Progenitor cell of endocrine pancreas (in vitro differentiated cells): Measurements from ENCODE around the gene TANK. TPM values are rescaled to one million over a fixed set of nuclear protein-coding genes. Genes with fewer than 3 reads are reported as not detected.

ENCODE experiments used
- DNase-seq: peaks from one replicate; pipeline ENCODE4 v3.0.0; 2021; ENCODE audit warnings: low spot score; ENCODE audit not compliant: unreplicated experiment
- H3K27ac Mint-ChIP-seq: 2 replicates; pipeline ENCODE4 v1.8.0; 2021; ENCODE audit warnings: mild to moderate bottlenecking, moderate library complexity, mixed read lengths
- H3K27me3 Mint-ChIP-seq: 2 replicates; pipeline ENCODE4 v1.8.0; 2021; ENCODE audit warnings: mixed read lengths
- H3K36me3 Mint-ChIP-seq: 2 replicates; pipeline ENCODE4 v1.8.0; 2022; ENCODE audit warnings: mixed read lengths; ENCODE audit not compliant: insufficient read depth
- H3K4me1 Mint-ChIP-seq: 2 replicates; pipeline ENCODE4 v1.8.0; 2021; ENCODE audit warnings: low read depth, mixed read lengths
- H3K4me3 Mint-ChIP-seq: 2 replicates; pipeline ENCODE4 v1.8.0; 2021; ENCODE audit warnings: low read depth, mild to moderate bottlenecking, moderate library complexity, mixed read lengths
- H3K9me3 Mint-ChIP-seq: 2 replicates; pipeline ENCODE4 v1.8.0; 2021; ENCODE audit warnings: low read depth, mixed read lengths
- CTCF ChIP-seq: fragments of 200-600 bp; sonication (generic); IDR thresholded peaks from one replicate; pipeline ENCODE4 v1.5.0; 2021; ENCODE audit warnings: antibody characterized with exemption, mild to moderate bottlenecking; ENCODE audit not compliant: unreplicated experiment
- total RNA-seq: library from RNA; stranded (reverse); gene quantifications from 2 replicates; pipeline ENCODE4 v1.2.1, GENCODE V29; 2021

The TANK gene
- total RNA-seq, 1 donor from 2014 or later, result 33.5 TPM

GRCh38 chr2:161133366-161133765, 26.9 kb upstream of the TANK start:
- no peak for TF ChIP-seq CTCF
- Mint-ChIP-seq H3K9me3 (peaks cover 3% of the 10 kb centered on the region), H3K36me3 (no peaks in the 10 kb centered on the region), H3K27me3 (no peaks in the 10 kb centered on the region), H3K27ac (no peak overlapping the region), H3K4me1 (peaks cover 26% of the 10 kb centered on the region), H3K4me3 (no peak overlapping the region)
- DNase-seq, result no peak

- H3K27me3 Mint-ChIP-seq, result no peaks in the 10 kb centered on the region
- no peaks in the 10 kb centered on the region for H3K36me3 Mint-ChIP-seq
- H3K4me1 Mint-ChIP-seq, result peaks cover 25% of the 10 kb centered on the region
- TF ChIP-seq CTCF, result no peak
- peak overlapping the region; percentile 89 for H3K27ac Mint-ChIP-seq
- H3K4me3 Mint-ChIP-seq, result no peak overlapping the region
- DNase-seq, result no peak
- peaks cover 3% of the 10 kb centered on the region for H3K9me3 Mint-ChIP-seq
Observed at GRCh38 chr2:161134547-161135518, 25.4 kb upstream of the TANK start.

GRCh38 chr2:161135951-161136593, 24.2 kb upstream of the TANK start:
- no peak for TF ChIP-seq CTCF
- H3K4me3 Mint-ChIP-seq, result no peak overlapping the region

GRCh38 chr2:161136696-161137324, 23.4 kb upstream of the TANK start:
- H3K4me3 Mint-ChIP-seq, result no peak overlapping the region
- no peak for TF ChIP-seq CTCF
- peaks cover 23% of the 10 kb centered on the region for H3K4me1 Mint-ChIP-seq
- DNase-seq, result no peak
- H3K27me3 Mint-ChIP-seq, result no peaks in the 10 kb centered on the region
- no peak overlapping the region for H3K27ac Mint-ChIP-seq
- no peaks in the 10 kb centered on the region for H3K9me3 Mint-ChIP-seq
- H3K36me3 Mint-ChIP-seq, result no peaks in the 10 kb centered on the region

More at GRCh38 chr2:161135951-161136593, 24.2 kb upstream of the TANK start:
- Mint-ChIP-seq H3K4me1 (peaks cover 25% of the 10 kb centered on the region), H3K9me3 (peaks cover 3% of the 10 kb centered on the region), H3K27ac (no peak overlapping the region), H3K36me3 (no peaks in the 10 kb centered on the region), H3K27me3 (no peaks in the 10 kb centered on the region)
- DNase-seq, result no peak

- no peak for DNase-seq
- Mint-ChIP-seq H3K9me3 (no peaks in the 10 kb centered on the region), H3K4me1 (peaks cover 22% of the 10 kb centered on the region), H3K4me3 (no peak overlapping the region), H3K27ac (no peak overlapping the region), H3K27me3 (no peaks in the 10 kb centered on the region), H3K36me3 (no peaks in the 10 kb centered on the region)
- no peak for TF ChIP-seq CTCF
Observed at GRCh38 chr2:161138429-161138828, 21.8 kb upstream of the TANK start.
